ENCODE data around the gene AURKA.

GRCh38 chr20:56324806-56325205 lies 67.2 kb downstream of the AURKA start:
- TF ChIP-seq CTCF (IDR thresholded peaks at IDR 0.05 in 4 of 5, conservative IDR thresholded peaks at IDR 0.05 in 1 of 5), result no peak
- TF ChIP-seq POLR2A (IDR thresholded peaks at IDR 0.05), result no peak

Measured in gastrocnemius medialis (tissue), 4 donors.